AG09319 (cell line): ENCODE measurements around the gene LYSMD2.

Experiments used
- DNase-seq: peaks from one replicate; pipeline ENCODE4 v3.0.0-alpha.2; 2010; ENCODE audit warnings: low read depth; ENCODE audit errors: extremely low read depth
- CTCF ChIP-seq: IDR thresholded peaks from 2 replicates; pipeline ENCODE4 v1.5.1; 2011; ENCODE audit warnings: low read depth, mild to moderate bottlenecking, inconsistent platforms, low read length, moderate library complexity

The LYSMD2 gene

GRCh38 chr15:51727141-51727897 is 10.1 kb downstream of the LYSMD2 start:
- peak; percentile 18 for TF ChIP-seq CTCF
- no peak for DNase-seq

- no peak for DNase-seq
- no peak for TF ChIP-seq CTCF
Measured at GRCh38 chr15:51726302-51727073, 11.0 kb downstream of the LYSMD2 start.

GRCh38 chr15:51724673-51725072 is 12.8 kb downstream of the LYSMD2 start:
- no peak for DNase-seq
- no peak for TF ChIP-seq CTCF

GRCh38 chr15:51724199-51724598 is 13.3 kb downstream of the LYSMD2 start:
- DNase-seq, result no peak
- TF ChIP-seq CTCF, result no peak

- DNase-seq, result no peak
- no peak for TF ChIP-seq CTCF
Measured at GRCh38 chr15:51721199-51721960, 16.1 kb downstream of the LYSMD2 start.

GRCh38 chr15:51720201-51720995 is 17.1 kb downstream of the LYSMD2 start:
- no peak for TF ChIP-seq CTCF
- no peak for DNase-seq
